NCI-H2196 (cell line): Measurements from ENCODE around the gene SYAP1.
"Not testable (repeated sequence)": the region's sequence is repeated elsewhere in the genome, so short reads cannot be mapped to it uniquely, and the experiment has no call there.

Source experiments
- DNase-seq: peaks from one replicate; lab custom pipeline; 2025; ENCODE audit not compliant: unreplicated experiment; lab: John Stamatoyannopoulos, UW

The SYAP1 gene

GRCh38 chrX:16722481-16722880 is 3.1 kb downstream of the SYAP1 start:
- no peak for DNase-seq

- DNase-seq, result no peak
Observed at GRCh38 chrX:16725072-16725471, 5.7 kb downstream of the SYAP1 start.

GRCh38 chrX:16726347-16726988 is 7.1 kb downstream of the SYAP1 start:
- not testable (repeated sequence) for DNase-seq

- no peak for DNase-seq
Observed at GRCh38 chrX:16727637-16728036, 8.2 kb downstream of the SYAP1 start.

DNA sequence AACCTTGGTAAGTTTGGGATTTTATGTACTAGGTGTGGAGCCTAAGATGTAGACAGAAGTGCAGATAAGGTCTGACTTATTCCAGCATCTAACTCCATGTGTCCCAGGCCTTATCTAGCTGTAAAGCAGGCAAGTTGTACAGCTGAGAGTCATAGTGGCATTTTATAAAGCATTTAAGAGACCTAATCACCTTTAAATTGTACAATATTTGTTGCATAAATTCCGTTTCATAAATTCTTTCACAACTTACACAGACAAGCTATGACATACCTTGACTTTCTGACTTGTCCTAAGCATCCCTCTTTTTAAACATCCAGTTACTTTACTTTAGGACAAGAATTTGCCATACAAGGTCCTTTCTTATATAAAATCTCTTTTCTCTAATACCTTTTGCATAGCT is 11.0 kb downstream of the SYAP1 start:
- no peak for DNase-seq

- no peak for DNase-seq
Observed at GRCh38 chrX:16733013-16733412, 13.6 kb downstream of the SYAP1 start.

DNA sequence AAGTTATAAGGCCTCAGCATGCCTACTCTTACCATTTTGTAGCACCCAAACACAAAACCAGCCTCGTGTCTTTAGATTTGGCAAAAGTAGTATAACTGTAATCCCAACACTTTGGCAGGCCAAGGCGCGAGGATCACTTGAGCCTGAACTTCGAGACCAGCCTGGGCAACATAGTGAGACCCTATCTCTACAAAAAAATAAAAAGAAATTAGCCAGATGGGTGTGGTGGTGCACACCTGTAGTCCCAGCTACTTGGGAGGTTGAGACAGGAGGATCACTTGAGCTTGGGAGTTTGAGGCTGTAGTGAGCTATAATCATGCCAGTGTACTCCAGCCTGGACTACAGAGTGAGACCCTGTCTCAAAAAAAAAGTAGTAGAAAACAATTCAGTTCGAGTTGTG is 17.6 kb downstream of the SYAP1 start:
- DNase-seq, result no peak

- no peak for DNase-seq
Observed at GRCh38 chrX:16739574-16739973, 20.2 kb downstream of the SYAP1 start.

DNA sequence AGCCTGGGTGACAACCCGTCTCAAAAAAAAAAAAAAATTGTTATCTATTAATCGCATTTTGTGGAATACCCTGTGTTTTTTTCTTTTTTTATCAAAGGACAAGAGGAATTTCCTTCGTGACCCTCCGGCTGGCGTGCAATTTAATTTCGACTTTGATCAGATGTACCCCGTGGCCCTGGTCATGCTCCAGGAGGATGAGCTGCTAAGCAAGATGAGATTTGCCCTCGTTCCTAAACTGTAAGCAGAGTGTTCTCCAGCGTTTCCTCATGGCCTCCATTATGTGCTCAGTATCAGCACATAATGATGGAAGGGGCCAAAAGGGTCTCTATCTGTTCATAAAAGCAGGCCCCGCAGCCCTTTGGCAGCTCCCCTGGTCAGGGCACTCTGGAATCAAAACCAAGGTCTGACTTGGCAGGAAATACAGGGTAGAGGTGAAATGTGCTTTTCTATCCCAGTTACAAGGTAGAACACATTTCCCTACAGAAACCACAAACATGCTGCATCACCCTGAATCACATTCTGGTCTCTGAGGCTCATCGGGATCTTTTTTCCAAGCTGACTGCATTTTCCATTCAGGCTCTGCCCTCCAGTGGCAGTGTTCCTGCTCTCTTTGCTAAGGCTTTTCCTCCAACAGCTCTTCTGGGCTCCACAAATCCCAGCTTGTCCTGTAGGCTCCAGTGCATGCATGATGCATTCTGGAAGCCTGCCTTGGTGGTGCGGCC is 24.4 kb downstream of the SYAP1 start:
- DNase-seq, result no peak

DNA sequence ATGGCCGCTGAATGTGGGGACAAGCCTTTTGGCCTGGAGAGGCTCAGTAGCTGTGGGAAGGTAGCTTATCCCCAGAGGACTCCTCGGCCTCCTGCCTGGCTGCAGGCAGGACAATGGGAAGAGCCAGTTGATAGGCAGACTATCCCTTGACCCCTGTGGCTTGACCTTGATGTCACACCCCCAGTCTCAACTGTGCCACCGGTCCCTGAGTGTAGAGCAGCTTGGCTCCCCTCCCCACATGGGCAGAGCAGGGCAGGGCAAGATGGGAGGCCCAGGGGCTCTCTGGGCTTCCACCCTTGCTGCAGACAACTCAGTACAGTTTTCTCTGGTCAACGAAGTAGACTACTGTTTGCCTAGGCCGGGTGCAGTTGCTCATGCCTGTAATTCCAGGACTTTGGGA is 25.7 kb downstream of the SYAP1 start:
- DNase-seq, result no peak

DNA sequence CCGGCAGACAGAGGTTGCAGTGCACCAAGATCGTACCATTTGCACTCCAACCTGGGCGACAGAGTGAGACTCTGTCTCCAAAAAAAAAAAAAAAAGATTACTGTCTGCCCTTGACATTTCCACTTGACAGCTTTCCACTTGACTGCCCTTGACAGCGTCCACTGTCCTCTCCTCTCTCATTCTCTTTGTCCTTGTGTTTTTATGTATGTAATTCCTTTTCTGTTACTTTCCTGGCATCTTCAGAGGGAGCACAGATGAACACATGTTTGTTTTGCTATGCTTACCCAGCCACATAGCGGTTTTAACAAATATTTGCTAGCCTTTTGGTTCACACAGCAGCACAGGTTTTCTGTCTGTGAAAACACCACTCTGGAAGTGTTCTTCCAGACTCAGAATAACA is 26.2 kb downstream of the SYAP1 start:
- no peak for DNase-seq

DNA sequence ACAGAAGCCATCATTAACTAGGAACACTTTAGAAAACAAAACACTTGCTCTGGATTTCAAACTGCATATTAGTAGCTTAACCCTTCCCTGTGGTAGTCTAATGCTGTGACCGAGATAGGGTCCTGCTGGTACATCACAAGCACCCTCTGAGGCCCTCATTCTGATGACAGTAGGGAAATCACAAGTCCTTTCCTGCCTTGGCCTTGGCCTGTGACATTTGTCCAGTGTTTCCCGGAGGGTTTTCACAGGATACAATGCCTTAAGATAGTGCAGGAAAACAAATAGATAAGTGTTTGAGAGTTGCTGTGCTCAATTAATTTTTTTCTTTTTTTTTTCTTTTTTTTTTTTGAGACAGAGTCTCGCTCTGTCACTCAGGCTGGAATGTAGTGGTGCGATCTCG is 29.0 kb downstream of the SYAP1 start:
- DNase-seq, result no peak

DNA sequence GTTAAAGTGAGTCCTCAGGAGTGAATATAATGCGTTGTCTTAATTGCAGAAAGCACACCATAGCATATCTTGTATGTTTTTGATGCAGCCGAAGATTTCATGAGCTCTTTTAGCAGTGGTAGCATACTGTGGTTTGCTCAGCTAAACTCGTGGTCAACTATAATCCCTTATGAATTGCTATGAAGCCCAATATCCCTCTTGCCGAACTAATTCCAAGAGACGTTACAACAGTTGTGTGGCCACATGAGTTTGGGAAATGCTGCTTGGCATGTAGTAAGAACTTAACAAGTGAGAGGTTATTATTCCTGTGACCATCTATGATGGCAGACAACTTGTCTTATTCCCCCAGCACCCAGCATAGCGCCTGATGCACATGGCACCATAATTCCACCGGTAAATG is 30.7 kb downstream of the SYAP1 start:
- DNase-seq, result no peak

DNA sequence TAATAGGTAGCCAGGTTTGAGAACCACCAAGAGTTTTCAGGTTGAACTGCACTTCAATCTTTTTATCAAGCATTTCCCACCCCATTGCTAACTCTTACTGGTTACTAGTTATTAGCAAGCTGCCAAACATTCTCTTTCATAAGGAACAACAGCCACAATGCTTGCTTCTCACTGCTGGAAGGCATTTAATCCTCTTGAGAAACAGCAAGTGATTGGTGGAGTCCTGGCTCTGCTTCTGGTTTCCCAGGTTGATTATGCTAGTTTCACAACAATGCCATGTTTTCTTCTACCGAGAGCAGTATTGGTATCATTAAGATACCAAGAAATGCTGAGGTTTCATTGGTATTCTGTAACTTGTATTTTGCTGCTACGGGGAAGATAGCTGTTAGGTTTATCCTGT is 34.6 kb downstream of the SYAP1 start:
- no peak for DNase-seq

- DNase-seq, result peak; percentile 2
Observed at GRCh38 chrX:16756724-16757123, 37.3 kb downstream of the SYAP1 start.

GRCh38 chrX:16761500-16761899 is 42.1 kb downstream of the SYAP1 start:
- not testable (repeated sequence) for DNase-seq

GRCh38 chrX:16762579-16762978 is 43.2 kb downstream of the SYAP1 start:
- DNase-seq, result no peak

DNA sequence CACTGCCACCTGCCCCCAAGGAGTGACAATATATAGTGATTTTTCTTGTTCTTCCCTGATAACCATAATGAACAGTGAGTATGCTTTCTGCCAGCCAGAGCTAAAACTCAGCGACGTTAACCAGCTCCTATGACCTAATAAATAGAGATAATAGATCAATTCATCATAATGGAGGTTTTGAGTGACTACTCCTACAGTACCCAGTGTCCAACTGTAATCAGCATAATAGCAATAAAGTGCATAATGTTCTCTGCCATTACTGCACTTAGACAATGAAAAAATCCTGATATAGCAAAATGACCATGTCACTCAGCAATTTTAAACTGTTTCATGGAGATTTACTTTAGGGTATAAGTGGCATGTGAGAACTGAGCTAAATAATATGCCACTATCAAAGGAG is 46.2 kb downstream of the SYAP1 start:
- DNase-seq, result no peak

DNA sequence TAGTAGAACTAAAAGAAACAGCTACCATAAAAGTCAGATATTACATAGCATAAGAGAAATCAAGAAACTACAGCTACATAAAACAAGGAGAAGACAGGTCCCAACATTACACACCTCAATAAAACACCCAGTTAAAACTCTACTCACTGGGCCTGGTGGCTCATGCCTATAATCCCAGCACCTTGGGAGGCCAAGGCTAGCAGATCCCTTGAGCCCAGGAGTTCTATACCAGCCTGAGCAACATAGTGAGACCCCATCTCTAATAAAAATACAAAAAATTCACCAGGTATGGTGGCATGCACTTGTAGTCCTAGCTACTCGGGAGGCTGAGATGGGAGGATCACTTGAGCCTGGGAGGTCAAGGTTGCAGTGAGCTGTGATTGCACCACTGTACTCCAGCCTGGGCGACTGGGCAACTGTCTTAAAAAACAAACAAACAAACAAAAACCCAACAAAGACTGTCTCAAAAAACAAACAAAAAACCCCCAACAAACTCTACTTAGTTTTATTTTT is 51.6 kb downstream of the SYAP1 start:
- no peak for DNase-seq

DNA sequence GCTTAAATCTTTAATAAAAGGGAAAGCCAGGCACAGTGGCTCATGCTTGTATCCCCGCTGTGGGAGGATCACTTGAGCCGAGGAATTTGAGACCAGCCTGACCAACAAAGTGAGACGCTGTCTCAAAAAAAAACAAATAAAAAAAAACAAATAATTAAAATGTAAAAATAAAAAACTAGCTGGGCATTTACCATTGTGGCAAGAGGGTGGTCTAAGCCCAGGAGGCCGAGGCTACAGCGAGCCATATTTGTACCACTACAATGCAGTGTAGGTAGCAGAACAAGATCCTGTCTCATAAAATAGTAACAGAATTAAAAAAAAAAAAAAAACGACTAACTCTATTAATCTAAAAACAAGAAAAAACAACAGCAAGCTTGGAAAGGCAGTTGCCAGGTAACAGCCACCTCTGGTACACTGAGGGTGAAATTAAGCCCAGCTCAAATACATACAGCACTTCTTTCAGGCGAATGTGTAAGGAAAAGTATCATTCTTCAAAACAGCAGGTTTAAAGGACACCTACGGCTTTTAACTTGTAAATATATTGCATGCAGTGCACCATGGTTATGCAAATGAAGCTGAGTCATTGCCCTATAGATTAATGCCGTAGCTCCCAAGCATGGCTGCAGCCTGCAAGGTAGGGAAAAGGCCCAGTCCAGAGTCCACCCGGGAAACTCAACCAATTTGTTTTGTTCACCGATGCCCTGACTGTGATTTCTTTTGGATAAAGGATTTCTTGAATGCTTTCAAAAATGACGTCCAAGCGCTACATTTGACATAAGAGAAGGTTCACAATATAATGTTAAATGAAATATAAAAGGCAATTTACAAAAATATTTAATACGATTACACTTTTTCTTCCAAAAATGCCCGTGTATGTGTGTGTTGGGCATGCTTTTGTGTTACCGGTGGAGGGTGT is 52.3 kb downstream of the SYAP1 start:
- no peak for DNase-seq

DNA sequence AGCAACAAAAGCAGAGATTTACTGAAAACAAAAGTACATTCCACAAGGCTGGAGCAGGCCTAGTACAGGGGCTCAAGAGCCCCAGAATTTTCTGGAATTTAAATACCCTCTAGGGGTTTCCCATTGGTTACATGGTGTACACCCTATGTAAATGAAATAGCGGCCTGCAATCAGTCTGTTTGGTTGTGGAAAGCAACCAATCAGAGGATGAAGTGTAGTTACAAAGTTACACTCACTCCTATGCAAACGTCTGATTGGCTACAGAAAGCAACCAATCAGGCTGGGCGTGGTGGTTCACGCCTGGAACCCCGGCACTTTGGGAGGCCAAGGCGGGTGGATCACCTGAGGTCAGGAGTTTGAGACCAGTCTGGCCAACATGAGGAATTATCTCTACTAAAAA is 53.0 kb downstream of the SYAP1 start:
- DNase-seq, result no peak

- DNase-seq, result no peak
Observed at GRCh38 chrX:16774746-16775145, 55.3 kb downstream of the SYAP1 start.
